Esophagus muscularis mucosa (tissue), 4 donors: ENCODE measurements around the gene PPP6R3. TPM values are rescaled to one million over a fixed set of nuclear protein-coding genes. Genes with fewer than 3 reads are reported as not detected.
"Not testable (repeated sequence)": the region's sequence is repeated elsewhere in the genome, so short reads cannot be mapped to it uniquely, and the experiment has no call there.

ENCODE experiments used
- DNase-seq: peaks from one replicate; pipeline ENCODE4 v3.0.0-alpha.2; 2017; ENCODE audit errors: extremely low spot score
- H3K27ac ChIP-seq, 4 donors: fragments of 200-600 bp; sonication (generic); replicated peaks in 1 of 4; 1 replicate in 3 of 4; 2 replicates in 1 of 4; pipeline ENCODE4 v1.5.1; 2016 to 2019; ENCODE audit warnings: mild to moderate bottlenecking in 1 of 4
- H3K27me3 ChIP-seq, 4 donors: fragments of 200-600 bp; sonication (generic); one replicate each; pipeline versions ENCODE4 v1.5.1 to v1.6.0; 2016 to 2019
- H3K36me3 ChIP-seq, 4 donors: fragments of 200-600 bp; sonication (generic); one replicate each; pipeline ENCODE4 v1.5.1; 2016 to 2019
- H3K4me1 ChIP-seq, 4 donors: fragments of 200-600 bp; sonication (generic); one replicate each; pipeline ENCODE4 v1.5.1; 2016 to 2019
- H3K4me3 ChIP-seq, 4 donors: fragments of 200-600 bp; sonication (generic); 1 replicate in 2 of 4; 2 replicates in 2 of 4; pipeline ENCODE4 v1.5.1; 2016 to 2019; ENCODE audit warnings: mild to moderate bottlenecking in 4 of 4, moderate library complexity in 1 of 4
- H3K9me3 ChIP-seq, 4 donors: fragments of 200-600 bp; sonication (generic); 1 replicate in 3 of 4; 2 replicates in 1 of 4; pipeline ENCODE4 v1.5.1; 2016 to 2019
- CTCF ChIP-seq, 3 experiments: fragments of 200-600 bp in 2 of 3; fragments of 450-650 bp in 1 of 3; sonication (generic) in 2 of 3; IDR thresholded peaks; one replicate each; pipeline ENCODE4 v1.5.1; 2017 to 2019; ENCODE audit warnings: antibody characterized with exemption in 3 of 3, mild to moderate bottlenecking in 2 of 3, moderate library complexity in 1 of 3
- EP300 ChIP-seq: sonication (generic); formaldehyde crosslinking; IDR thresholded peaks from one replicate; pipeline ENCODE4 v1.6.1; 2017; ENCODE audit warnings: antibody characterized with exemption
- POLR2A ChIP-seq: fragments of 450-650 bp; IDR thresholded peaks from one replicate; pipeline ENCODE4 v1.6.1; 2017; ENCODE audit warnings: antibody characterized with exemption, moderate library complexity, mild to moderate bottlenecking, low read depth
- POLR2AphosphoS5 ChIP-seq, 2 donors: sonication (generic); formaldehyde crosslinking; IDR thresholded peaks; one replicate each; pipeline ENCODE4 v1.6.1; 2017; ENCODE audit warnings: antibody characterized with exemption in 2 of 2
- WGBS: methylation state at CpG from one replicate; pipeline ENCODE4 v1.1.5; 2018; 5-methylcytosine and 5-hydroxymethylcytosine counted together
- intact Hi-C: fragments of 100-400 bp; cut with DNase I; formaldehyde crosslinking; loops from one replicate; pipeline ENCODE4 v1.15.1; 2023
- total RNA-seq, 4 donors: library from RNA; depleted of rRNA; stranded (reverse); fragments of >200 nt; gene quantifications; one replicate each; pipeline versions ENCODE4 v1.1.0 to v1.2.1, GENCODE V29; 2016

Gene PPP6R3
- total RNA-seq, 4 donors from 2014 or later = 106 to 132 (median 116) TPM

DNA sequence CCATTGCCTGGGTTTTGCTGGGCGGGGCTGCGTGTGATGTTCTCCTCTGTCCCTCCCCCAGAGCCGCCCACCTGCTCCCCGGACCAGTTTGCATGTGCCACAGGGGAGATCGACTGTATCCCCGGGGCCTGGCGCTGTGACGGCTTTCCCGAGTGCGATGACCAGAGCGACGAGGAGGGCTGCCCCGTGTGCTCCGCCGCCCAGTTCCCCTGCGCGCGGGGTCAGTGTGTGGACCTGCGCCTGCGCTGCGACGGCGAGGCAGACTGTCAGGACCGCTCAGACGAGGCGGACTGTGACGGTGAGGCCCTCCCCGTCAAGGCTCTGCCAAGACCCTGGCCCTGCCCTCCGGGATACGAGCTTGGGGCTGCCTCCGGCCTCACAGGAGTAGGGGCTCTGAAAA, 27.0 kb upstream of the PPP6R3 start:
- Histone ChIP-seq H3K27me3 (no peaks in the 10 kb centered on the region), H3K4me1 (peaks cover 13 to 27% (median 18%) of the 10 kb centered on the region in 4 donors), H3K4me3 (no peak overlapping the region), H3K27ac (no peak overlapping the region), H3K36me3 (peaks cover 40 to 100% (median 87%) of the 10 kb centered on the region in 4 donors), H3K9me3 (peaks cover 0 to 13% (median 11%) of the 10 kb centered on the region in 4 donors)
- 92% methylated on average over 27 of the region's 31 CpGs for WGBS
- TF ChIP-seq POLR2A (no peak), CTCF (IDR thresholded peaks at IDR 0.05) (no peak), EP300 (no peak), POLR2AphosphoS5 (IDR thresholded peaks at IDR 0.05) (no peak)
- no peak for DNase-seq
- intact Hi-C loops = no loop called here

GRCh38 chr11:68434159-68434558, 26.4 kb upstream of the PPP6R3 start:
- 97% methylated on average over 5 of the region's 5 CpGs for WGBS
- peaks cover 42 to 100% (median 88%) of the 10 kb centered on the region in 4 donors for H3K36me3 ChIP-seq

GRCh38 chr11:68436162-68436888, 24.2 kb upstream of the PPP6R3 start:
- no peak for DNase-seq
- Histone ChIP-seq H3K27ac (peak overlapping the region in 1 of 4 donors; percentile 38), H3K4me1 (peaks cover 24 to 31% (median 27%) of the 10 kb centered on the region in 4 donors), H3K9me3 (no peaks in the 10 kb centered on the region), H3K36me3 (peaks cover 31 to 99% (median 86%) of the 10 kb centered on the region in 4 donors), H3K4me3 (no peak overlapping the region), H3K27me3 (no peaks in the 10 kb centered on the region)
- no peak for TF ChIP-seq EP300
- TF ChIP-seq POLR2AphosphoS5 (IDR thresholded peaks at IDR 0.05) = no peak
- TF ChIP-seq CTCF (IDR thresholded peaks at IDR 0.05) = no peak
- no peak for TF ChIP-seq POLR2A
- intact Hi-C loops = no loop called here
- 82% methylated on average over 11 of the region's 16 CpGs for whole genome bisulfite sequencing

More at GRCh38 chr11:68434159-68434558, 26.4 kb upstream of the PPP6R3 start:
- Histone ChIP-seq H3K4me1 (peaks cover 14 to 27% (median 18%) of the 10 kb centered on the region in 4 donors), H3K9me3 (peaks cover 0 to 11% (median 9%) of the 10 kb centered on the region in 4 donors)
- DNase-seq, H3K27me3 ChIP-seq, intact Hi-C loops, H3K27ac ChIP-seq, H3K4me3 ChIP-seq: not testable (repeated sequence)

GRCh38 chr11:68436985-68437926, 23.3 kb upstream of the PPP6R3 start:
- H3K9me3 ChIP-seq = no peaks in the 10 kb centered on the region
- DNase-seq = no peak
- H3K27ac ChIP-seq = peak overlapping the region in 3 of 4 donors; percentile 24 to 41 (median 38)
- 77% methylated on average over 29 of the region's 34 CpGs for WGBS
- H3K36me3 ChIP-seq = peaks cover 35 to 99% (median 87%) of the 10 kb centered on the region in 4 donors
- intact Hi-C loops = no loop called here
- peaks cover 23 to 31% (median 26%) of the 10 kb centered on the region in 4 donors for H3K4me1 ChIP-seq
- TF ChIP-seq CTCF (IDR thresholded peaks at IDR 0.05) (no peak), EP300 (no peak), POLR2AphosphoS5 (IDR thresholded peaks at IDR 0.05) (no peak), POLR2A (no peak)
- H3K4me3 ChIP-seq = no peak overlapping the region
- no peaks in the 10 kb centered on the region for H3K27me3 ChIP-seq
